ENCODE measurements around the gene NEURL3.
A peak's percentile ranks its signal among the peaks of the same experiment; 100 is the strongest.

Gene NEURL3

DNA sequence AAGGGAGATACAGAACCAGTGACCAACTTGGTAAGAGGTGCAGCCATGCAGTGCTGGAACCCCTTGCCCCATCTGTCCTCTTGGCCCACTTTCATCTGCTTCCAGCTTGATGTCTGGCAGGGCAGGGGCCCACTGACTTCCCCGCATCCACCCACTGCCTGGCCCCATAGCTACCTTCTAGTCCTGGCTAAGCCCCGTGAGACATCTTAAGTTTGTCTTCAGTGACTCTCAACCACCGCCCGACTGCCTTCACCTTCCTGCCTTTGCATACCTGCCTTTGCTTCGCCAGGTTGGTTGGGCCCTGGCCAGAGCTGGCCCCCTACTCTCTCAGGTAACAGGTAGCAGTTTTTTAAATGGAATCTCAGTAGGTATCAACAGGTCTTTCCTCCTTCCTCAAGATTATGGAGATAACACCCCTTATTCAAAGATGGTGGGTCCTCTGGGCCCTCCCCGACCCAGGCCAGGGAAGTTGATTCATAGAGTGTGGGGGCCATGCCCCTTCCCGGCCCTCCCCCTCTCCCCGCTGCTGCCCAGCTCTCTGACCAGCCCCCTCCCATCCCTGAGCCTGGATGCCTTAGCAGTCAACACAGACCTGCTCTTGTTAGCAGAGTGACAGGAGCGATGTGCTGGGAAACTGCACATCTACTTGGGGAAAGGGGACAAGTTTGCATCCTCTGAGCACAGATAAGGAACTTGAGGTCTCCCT is 34.2 kb upstream of the NEURL3 start:
- no peak for DNase-seq

DNA sequence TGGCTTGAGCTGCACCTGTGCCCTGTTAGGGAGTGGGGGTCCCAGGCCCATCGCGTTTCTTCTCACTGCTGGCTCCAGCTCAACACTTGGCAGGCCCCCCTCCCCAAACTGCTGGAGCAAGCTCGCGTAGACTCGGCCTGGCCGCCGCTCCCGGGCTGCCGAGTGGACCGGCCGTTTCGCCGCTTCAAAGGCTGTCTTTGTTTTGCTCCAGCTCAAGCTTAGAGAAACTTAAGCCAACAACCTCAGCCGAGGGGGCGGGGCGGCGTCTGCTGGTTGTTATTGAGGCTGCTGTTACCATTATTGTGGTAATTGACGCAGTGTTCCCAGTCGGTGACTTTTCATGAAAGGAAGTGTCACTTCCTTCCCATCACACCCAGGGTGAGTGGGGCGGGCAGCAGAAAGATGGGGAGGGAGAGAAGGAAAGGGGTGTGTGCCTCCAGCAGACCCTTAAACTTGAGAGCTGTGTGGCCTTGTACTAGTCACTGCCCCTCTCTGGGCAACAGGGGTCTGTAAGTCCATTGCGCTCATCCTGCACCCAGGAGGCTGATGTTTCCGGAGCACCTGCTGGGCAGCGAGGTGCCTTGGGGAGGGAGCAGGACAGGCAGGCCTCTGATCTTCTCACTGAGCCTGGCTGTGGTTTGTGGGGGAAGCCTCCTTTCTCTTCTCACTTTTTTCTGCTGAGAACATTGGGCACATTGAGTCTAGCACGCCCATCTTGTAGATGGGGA is 33.5 kb upstream of the NEURL3 start:
- DNase-seq = no peak

DNA sequence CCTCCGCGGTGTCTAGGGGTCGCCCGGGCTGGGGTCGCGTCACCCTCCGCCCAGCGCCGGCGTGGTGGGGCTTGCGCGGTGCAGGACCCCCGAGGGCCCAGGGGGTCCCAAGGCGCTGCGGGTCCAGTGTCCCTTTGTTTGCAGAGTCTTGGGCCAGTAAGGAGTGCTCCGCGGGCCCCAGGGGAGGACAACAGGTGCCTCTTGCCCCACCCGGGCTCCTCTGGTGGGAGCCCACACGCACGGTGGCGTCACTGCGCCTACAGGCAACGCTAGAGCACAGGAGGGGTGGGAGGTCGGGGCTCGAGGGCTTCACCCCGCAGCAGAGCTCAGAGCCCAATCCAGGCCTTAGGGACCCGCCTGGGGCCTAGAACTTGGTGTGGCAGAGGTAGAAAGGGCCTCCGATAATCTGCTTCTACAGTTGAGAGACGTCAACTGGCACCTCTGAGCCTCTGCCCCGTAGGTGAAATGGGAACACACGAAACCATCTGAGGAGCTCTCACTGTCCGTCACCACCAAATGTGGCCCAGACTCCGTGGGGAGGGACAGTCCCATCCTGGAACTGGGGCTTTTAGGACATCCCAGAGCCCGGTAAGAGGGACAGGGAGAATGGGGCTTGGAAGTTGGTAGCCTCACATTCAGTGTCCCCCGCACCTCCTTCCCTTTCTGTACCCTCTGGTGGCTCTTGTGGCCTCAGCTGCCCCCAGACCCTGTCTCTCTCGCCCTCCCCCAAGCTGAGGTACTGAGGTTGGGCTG is 32.8 kb upstream of the NEURL3 start:
- DNase-seq = no peak

DNA sequence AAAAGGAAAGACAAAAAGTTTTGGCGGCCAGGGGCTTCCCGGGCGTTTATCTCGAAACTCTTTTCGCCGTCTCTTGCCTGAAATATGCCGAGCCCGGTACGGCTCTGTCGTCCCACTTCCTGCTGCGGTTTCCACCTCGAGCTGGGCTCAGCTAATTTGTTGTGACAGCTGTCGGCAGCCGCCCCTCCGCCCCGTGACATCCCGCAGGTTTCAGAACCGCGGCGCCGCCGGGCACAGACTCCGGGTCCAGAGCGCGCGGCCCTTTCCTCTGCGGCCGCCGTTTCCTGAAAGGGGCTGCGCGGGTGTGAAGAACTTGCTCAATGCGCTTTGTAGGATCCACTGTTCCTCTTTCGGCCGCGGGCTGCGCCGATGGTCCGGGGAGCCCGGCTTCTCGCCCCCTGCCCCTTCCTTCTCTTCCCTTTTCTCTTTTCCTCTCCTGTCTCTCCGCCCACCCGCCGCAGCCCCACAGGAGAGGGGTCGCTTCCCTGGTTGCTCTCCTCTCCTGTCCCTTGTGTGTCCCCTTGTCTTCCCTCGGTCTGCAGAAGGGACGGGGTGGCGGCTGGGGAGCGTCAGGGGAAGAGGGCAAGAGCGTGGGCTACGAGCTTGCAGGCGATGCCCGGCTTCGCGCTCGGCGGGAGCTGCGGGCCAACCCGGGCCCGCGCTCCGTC is 32.0 kb upstream of the NEURL3 start:
- no peak for DNase-seq

DNA sequence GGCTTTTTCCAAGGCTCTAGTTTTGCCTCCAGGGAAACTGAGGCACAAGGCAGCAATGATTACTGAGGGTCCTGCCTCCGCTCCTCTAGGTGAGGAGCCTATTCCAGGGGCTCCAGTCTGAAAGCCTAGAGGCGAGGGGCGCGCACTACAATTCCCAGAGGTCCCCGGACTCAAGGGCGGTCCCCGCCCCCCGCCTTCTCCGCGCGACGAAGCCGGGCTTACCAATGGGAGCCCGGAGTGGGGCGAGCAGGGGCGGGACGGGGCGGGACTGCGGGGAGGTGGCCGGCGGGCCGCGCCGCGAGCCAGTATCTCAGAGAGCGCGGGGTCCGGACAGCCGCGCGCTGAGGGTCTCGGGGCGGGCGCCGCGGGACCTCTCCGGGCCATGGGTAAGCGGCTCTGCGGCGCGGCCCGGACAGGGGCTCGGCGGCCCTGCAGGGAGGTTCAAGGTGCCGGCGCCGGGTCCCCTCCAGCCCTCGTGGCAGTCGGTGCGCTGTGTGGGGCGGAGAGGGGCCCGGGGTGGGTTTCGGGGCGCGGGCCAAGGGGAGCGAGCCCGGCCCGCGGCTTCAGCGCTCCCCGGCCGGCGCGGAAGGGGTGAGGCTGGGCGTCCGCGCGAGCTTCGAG is 31.4 kb upstream of the NEURL3 start, which contains the start of gene ARID5A:
Gene ARID5A, plus strand, starts transcription at position 308 of the 621 bp plus-strand sequence. Its CDS starts 75 bp downstream, at position 383.
- DNase-seq = peak; percentile 50

DNA sequence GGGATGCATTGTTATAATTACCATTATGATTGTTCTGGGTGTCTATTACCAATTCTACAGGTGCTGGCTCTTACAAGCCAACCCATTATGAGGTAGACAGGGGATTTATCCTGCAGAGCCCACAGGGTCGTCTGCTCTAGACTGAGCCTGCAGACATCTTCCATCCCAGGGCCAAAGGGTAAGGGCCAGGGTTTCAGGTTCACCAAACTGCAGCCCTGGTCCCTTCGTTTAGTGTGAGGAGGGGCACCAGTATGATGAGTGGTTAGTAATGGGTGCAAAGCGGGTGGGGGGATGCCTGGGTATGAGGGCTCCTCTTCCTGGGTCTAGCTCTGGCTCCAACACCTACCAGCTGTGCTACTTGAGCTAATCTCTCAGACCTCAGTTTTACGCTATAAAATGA is 30.2 kb upstream of the NEURL3 start:
- DNase-seq = no peak

DNA sequence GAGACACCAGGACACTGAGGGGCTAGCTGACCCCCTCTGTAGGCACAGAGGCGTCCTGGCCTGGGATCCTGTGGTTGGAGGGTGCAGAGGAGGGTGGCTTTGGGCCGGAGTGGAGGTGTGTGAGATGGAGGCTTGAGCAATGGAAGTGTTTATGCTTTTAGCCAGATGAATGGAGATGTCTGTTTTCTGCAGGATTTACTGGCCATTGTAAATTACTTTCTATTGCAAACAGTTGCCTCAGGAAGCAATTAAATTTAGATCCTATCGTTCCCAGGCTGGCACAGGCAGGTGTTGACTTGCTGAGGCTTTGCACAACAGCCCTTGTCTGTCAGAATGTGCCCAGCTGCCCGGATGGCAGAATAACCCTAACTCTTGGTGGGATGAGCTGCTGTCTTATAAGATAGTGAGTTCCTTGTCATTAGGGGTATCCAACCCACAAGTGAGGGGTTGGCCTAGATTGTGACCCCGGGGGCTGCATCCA is 29.6 kb upstream of the NEURL3 start:
- no peak for DNase-seq

DNA sequence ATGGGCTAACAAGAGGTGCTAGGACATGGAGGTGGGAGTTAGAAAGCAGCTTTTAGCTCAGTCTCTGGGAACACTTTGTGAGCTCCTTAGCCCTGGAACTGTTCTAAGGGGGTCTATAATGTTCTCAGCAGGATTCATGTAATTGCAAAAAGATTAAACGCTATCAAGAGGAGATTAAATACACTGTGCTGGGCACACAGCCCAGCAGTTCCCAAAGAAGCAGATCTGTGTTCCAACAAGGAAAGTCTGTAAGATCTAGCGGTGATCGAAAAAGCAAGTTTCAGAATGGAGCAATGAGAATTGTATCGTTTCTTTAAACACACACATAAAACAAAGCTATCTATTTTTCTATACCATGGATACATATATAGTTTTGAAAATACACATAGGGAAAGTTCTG is 29.0 kb upstream of the NEURL3 start:
- DNase-seq = no peak

DNA sequence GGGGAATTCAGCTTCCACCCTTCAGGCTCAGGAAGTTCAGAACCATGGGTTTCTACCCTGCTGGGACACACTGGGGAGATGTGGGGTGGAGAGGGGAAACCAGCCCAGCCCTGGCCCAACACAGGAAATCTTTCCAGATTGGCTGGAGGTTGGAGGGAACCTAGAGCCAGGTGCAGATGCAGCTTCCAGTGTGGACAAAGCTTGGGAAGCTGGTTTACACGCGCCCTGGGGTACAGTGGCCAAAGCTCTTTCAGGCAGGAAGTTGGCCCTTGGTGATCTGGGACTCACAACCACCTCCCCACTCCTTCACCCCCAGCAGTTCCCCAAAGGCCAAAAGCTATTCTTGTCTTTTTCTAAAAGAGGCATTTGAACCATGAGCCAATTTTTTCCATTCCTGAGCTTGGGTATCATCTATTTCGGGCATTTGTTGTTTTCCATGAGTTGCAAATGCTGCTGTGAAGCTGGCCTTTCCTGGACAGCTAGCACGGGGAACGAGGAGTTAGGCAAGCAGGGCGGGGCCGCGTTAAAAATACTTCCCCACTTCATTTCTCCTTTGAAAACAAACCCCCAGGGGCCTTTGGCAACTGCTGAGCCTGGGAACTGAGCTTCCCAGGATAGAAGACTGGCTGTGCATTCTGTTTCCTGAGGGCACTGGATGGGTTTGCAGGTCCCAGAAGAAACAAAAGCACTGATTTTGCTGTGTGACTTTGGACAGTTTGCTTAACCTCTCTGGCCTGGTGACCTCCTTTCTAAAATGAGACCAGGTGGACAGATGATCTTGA is 28.3 kb upstream of the NEURL3 start:
- DNase-seq = no peak

DNA sequence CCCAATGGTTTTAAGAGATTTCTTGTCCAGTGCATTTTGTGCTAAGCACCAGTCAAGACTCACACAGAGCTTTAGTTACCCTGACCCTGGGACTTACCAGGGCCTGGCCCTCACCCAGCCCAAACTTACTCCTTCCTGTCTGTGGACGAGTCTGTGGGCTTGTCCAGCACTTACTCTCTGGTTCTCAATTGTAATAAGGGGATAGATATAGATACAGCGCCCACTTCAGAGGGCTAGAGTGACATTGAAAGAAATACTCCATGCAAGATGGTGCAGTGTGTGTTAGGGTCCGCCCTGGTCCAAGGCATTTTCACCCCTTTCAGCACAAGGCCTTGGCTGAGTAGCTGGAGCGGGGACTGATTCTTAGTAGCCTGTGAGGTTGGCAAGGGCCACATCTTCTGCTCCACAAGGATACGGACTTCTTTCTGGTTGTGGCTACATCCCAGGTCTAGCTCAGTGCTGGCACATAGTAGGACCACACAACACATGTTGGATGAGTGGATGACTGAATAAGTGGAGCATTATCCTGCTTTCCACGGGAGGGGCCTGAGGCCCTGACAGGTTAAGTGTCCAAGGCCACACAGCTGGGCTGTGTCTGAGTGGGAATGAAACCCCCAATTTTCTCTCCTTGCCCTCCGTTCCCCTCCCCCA is 27.6 kb upstream of the NEURL3 start:
- no peak for DNase-seq

DNA sequence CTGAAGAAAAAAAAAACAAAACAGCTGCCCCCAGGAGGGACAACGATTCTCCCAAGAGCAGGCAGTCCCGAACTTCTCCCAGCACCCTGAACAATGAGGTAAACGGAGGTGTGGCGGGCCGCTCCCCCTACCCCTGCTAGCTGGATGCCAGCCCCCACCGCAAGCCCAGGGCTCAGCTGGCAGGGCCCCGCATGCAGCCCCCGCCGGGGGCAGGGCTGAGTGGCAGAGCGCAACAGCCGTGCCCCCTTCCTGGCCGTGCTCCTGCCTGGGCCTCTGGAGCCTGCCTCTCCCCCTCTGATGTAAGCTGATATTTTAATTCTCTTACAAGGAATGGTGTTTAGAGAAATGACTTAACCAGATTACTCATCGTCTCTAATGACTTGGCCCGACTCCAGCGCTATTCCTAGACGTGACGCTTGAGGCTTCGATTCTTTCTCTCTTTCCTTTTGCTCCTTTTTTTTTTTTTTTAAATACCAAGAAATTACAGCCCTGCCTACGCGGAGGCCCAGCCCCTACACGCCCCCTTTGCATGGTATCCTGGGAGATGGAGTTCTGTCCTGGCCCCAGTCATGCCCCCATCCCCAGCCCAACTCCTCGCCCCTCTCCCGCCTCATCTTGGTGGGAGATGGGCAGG is 26.8 kb upstream of the NEURL3 start:
- peak; percentile 88 for DNase-seq

DNA sequence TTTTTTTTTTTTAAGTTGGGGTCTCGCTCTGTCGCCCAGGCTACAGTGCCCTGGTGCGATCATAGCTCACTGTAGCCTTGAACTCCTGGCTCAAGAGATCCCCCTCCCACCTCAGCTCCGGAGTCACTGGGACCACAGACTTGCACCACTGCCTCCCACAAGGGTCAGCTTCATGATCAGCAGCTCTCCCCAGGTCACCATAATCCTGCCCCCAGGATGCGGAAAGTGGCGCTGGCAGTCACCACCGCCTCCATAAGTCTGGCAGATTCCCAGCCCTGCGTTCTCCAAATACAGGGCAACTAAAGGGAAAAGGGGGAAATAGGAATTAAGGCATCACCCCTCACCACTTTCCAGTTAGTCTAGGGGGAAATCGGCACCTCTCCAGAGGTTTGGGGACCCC is 26.2 kb upstream of the NEURL3 start:
- no peak for DNase-seq

DNA sequence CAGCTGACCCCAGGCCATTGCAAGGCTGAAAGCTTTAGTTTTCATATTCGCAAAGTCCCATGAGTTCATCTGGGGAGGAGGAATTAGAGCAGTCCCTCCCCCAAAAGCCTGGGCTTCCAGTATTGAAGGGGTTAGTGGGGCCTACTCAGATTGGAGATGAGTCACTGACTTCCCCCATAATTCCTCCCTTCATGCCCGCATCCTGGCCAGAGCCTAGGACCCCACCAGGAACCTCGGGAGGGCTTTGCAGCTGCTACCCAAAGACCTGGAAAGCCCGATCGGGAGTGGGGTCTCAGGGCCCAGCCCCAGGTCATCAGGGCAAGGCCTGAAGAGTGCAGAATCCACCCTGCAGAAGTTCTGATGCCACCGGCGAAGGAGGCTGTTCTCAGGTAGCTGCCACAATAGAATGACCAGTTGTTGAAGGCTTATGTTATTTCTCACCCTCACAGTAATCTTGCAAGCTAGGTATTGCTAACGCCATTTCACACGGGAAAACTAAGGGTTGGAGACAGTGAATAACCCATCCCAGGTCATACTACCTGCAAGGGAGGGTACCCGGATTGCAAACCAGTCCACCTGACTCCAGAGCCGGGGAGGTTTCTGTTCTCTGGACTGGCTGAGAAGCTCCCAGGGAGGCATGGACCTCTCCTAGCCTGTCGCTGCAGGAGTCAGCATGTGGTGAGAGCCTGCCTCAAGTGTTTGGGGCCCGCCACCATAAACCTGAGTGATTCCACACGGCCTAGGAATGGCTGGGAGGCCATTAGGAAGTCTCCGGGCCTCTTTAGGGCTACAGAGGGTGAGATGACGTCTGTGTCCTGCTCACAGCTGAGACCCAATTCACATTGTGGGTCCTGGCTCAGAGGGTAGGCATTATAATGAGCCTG is 25.6 kb upstream of the NEURL3 start:
- DNase-seq = no peak

DNA sequence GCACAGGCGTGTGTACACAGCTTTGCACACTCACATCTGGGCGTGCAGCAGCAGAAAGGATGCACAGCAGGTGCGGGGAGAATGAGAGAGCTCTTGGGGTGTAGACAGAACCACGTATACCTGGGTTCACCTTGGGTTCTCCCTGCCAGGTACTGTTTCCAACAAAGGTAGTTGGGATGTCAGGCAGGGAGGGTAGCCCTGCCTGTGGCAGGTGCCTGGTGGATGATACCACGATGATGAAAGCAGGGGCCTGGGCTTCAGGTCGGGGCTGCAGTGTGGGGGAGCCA is 24.9 kb upstream of the NEURL3 start:
- DNase-seq = no peak

DNA sequence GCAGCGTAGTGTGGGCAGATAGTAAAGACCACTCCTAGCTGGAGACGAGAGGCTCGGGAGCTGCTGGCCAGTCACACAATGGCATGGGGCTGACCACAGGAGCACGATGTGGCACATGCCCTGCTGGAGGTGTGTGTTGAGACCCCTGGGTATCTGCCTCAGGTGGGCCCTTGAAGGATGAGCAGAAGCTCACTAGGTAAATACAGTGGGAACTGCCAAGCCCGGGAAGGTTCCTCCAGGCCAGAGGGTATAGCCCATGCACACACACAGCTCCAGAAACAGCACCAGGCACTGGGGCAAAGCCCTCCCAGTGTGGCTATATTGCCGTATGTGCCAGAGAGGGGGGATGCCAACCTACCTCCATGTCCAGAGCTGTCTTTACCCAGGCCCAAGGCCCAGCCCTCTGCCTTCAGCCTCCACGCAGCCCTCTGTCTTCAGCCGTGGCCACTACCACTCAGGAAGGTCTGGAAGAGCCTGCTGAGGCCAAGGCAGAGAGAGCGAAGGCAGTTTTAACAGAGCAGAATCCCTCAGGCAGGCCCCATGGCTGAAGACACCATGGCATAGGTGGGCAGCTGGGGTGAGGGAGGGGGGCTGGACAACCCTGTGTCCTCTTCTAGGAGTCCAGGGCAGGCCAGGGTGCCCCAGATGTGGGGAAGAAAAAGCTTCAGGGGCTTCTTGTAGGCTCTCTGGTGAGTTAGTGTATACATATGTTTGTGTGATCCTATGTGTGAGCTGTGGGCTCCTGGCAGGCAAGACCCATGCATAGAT is 24.4 kb upstream of the NEURL3 start:
- DNase-seq = no peak

DNA sequence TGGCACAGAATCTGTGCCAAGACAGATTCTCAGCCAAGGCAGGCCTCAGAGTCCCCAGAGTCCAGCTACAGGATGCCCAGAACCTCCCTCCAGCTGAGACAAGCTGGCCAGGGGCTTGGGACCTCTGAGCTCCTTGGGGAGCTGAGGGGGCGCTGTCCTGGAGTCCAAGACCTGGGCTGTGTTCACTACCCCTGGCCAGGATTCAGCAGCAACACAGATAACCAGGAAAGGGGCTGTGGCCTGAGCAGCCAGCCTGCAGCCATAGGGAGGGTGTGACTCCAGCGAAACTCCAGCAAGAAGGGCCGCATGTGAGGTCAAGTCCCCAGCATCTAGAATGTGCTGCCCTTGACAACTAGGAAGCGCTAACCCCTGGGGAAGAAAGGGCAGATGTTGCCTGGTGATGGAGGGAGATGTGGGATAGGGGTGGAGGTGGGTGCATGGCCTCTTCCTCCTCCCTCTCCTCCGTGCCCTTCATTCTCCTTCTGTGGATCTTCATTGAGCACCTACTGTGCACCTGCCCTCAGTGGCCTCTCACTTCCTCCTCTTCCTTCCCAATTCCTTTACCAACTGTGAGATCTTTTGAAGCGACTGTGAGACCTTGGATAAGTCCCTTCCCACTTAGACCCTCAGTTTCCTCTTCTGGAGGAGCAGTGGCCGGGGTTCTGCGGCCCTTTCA is 23.7 kb upstream of the NEURL3 start:
- DNase-seq = no peak

DNA sequence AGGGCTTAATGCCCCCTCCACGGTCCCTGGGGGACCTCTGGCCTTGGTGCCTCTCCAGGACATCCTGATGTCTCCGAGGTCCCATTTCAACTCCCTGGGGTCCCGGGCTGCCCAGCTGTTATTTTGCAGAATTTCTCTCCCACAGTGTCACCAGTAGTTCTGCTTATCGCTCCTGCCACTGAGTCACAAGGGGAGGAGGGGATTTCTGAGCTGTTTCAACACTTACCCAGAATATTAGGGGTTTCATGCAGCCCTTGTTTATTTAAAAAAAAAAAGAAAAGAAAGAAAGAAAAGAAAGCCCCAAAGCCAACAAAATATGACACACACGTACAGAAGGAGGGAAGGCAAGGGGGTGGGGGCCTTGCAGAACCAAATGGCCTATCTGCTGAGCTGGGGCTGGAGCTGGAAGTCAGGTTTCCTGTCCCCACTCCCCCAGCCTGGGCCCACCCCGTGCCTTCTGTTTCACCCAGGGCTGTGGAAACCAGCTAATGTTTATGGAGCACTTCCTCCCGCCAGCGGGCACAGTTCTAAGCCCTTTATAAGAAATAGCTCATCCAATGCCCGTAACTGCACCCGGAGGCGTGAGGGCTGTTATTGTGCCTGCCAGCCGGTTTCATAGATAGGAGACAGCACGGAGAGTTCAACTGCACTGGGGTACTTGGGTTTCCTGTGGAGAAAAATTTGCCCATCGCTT is 23.0 kb upstream of the NEURL3 start:
- no peak for DNase-seq
